ENCODE data around the gene CD36.

CD36 gene

DNA sequence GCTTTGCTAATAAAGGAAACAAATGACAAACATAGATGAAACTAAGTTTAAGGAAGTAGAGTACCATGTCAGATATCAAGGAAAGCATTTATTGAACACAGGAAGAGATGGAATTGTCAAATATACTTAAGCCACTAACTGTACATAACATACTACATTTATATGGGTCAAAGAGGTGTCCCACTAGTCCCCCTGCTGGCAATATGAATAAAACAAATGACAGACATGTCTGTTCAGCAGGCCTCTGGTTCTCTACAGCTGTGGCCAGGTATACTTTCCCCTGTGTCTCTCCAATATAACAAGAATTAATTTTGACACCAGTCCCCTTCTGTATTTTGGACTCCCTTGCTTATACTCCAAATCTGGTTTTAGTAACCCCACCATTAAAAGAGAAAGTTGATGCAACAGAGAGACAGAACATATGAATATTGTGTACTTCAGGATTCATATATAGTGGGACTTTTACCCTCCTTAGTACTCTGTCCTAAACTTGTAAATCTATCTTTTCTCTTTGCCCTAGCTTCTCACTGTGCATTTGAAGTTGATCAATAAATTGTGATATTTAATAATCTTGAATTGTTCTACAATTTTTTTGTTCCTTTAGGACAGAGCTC lies 42.9 kb downstream of the CD36 start:
- DNase-seq (ENCODE audit: low read depth): no peak
- H3K4me3 ChIP-seq (ENCODE audit: low read depth, low read length): no peak overlapping the region
- TF ChIP-seq, protein P1, sequence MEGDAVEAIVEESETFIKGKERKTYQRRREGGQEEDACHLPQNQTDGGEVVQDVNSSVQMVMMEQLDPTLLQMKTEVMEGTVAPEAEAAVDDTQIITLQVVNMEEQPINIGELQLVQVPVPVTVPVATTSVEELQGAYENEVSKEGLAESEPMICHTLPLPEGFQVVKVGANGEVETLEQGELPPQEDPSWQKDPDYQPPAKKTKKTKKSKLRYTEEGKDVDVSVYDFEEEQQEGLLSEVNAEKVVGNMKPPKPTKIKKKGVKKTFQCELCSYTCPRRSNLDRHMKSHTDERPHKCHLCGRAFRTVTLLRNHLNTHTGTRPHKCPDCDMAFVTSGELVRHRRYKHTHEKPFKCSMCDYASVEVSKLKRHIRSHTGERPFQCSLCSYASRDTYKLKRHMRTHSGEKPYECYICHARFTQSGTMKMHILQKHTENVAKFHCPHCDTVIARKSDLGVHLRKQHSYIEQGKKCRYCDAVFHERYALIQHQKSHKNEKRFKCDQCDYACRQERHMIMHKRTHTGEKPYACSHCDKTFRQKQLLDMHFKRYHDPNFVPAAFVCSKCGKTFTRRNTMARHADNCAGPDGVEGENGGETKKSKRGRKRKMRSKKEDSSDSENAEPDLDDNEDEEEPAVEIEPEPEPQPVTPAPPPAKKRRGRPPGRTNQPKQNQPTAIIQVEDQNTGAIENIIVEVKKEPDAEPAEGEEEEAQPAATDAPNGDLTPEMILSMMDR (IDR thresholded peaks at IDR 0.05; ENCODE audit: low read depth, low read length, missing control alignments): peak; percentile 36

DNA sequence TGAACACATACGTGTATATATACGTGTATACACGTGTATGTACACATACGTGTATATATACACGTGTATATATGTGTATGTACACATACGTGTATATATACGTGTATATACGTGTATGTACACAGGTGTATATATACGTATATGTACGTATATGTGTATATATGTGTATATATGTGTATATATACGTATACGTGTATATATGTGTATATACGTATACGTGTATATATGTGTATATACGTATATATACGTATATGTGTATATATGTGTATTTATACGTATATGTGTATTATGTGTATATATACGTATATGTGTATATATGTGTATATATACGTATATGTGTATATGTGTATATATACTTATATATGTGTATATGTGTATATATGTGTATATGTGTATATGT lies 44.3 kb downstream of the CD36 start:
- TF ChIP-seq, protein P1 (IDR thresholded peaks at IDR 0.05; ENCODE audit: low read depth, low read length, missing control alignments): no peak
- no peak overlapping the region for H3K4me3 ChIP-seq (ENCODE audit: low read depth, low read length)
- no peak for DNase-seq (ENCODE audit: low read depth)

DNA sequence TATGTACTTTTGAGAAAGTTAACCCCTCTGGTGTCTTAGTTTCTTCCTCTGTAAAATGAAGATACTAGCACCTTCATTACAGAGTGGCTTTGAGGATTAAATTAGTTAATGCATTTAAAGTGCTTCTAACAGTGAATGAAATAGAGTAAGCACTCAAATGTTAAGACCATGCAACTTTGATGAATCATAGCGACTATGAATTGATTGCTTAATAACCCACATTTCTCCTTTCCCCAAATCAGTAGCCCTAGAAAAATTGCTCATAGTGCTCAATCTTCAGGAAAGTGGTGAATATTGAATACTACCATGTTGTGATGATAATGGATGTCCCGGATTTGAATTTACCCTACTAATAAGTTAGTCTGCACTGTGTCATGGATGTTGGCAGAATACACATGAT lies 48.1 kb downstream of the CD36 start:
- DNase-seq (ENCODE audit: low read depth): no peak
- H3K4me3 ChIP-seq (ENCODE audit: low read depth, low read length): no peak overlapping the region
- TF ChIP-seq, protein P1 (IDR thresholded peaks at IDR 0.05; ENCODE audit: low read depth, low read length, missing control alignments): no peak

DNA sequence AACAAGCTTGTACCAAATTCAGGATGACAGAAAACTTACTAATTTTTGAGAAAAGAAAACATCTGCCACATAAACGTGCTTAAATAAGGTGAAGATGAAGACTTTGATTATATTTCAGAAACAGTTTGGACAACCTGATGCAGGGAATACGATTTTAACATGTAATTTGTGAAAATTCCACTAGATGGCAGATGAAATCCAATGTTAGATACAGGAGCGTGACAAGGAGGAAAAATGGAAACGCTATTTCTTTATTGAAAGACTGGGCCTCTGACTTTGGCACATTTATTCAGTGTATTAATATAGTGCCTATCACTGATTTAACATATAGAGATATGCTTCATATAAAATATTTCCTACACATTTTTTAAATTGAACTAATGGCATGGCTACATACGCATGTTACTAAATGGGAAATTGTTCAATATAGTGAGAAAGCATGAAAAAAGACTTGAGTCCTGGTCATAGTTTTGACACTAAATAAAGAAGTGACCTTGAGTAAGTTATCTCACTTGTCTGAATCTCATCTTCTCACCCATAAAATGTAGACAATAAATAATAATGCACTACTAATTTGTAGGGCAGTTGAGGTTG lies 60.7 kb downstream of the CD36 start:
- peak; percentile 2 for DNase-seq (ENCODE audit: low read depth)
- TF ChIP-seq, protein P1 (IDR thresholded peaks at IDR 0.05; ENCODE audit: low read depth, low read length, missing control alignments): peak; percentile 45
- H3K4me3 ChIP-seq (ENCODE audit: low read depth, low read length): no peak overlapping the region

DNA sequence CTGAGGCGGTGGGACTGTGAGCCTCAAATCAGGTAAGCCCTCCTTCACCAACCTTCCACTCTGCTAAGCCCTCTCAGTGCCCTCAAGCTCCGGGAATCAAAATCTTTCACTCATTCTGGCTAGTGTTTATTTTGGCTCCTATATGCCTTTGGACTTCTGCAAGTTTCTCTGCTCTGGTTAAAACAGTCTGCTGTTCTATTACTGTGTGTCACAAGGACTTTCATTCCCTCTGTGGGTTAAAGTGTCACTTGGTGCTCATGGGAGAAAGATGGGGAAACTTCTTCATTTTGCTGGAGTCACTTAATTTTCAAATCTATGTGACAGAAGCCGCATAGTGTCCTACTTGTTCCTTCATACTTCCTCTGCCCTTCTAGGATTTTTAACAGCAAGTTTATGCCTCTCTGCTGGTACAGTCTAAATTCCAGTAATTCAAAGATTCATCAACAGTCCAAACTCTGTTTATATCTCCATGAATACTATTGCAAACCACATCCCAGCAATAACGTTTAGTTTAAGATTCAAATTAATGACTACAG lies 61.3 kb downstream of the CD36 start:
- TF ChIP-seq, protein P1 (IDR thresholded peaks at IDR 0.05; ENCODE audit: low read depth, low read length, missing control alignments): no peak
- no peak overlapping the region for H3K4me3 ChIP-seq (ENCODE audit: low read depth, low read length)
- DNase-seq (ENCODE audit: low read depth): no peak

DNA sequence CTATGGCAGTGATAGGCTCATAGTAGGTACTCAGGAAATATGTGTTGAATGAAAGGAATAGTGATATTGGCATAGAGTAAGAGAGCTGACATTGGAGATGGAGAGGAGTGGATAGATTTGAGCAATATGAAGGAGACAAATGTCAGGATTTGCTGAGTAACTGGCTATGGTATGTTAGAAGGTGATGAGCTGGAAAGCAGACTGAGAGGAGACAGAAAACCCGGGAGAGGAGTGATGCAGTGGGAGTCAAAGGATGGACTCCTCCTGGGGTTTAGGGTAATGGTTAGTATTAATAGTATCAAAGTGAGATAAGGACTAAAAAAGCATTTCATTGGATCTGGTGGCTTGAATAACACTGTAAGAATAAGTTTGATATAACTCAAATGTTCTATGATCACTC lies 64.8 kb downstream of the CD36 start:
- no peak overlapping the region for H3K4me3 ChIP-seq (ENCODE audit: low read depth, low read length)
- TF ChIP-seq, protein P1 (IDR thresholded peaks at IDR 0.05; ENCODE audit: low read depth, low read length, missing control alignments): no peak
- DNase-seq (ENCODE audit: low read depth): no peak

Data from GM12864 (cell line).